ENCODE measurements around the gene CDYL2. TPM values are rescaled to one million over a fixed set of nuclear protein-coding genes. Genes with fewer than 3 reads are reported as not detected.

CDYL2 gene
- total and polyA plus RNA-seq, 2 donors (not counting 3 experiments of a cell fraction or from before 2014, with no cell fraction given) = 7.1 to 71.3 TPM

- no peaks in the 10 kb centered on the region for H3K9me3 ChIP-seq (replicated peaks; ENCODE audit: control insufficient read depth, insufficient read depth, low read length)
- H3K9me1 ChIP-seq (replicated peaks; ENCODE audit: control insufficient read depth, extremely low read depth, insufficient read depth, low read length) = no peaks in the 10 kb centered on the region
- H3K27me3 ChIP-seq (ENCODE audit: control insufficient read depth in 2 of 2, insufficient read depth in 2 of 2, low read length in 2 of 2) = no peaks in the 10 kb centered on the region
- POLR2A ChIA-PET = no interaction called here
- no peak overlapping the region for H2AFZ ChIP-seq (ENCODE audit: low read depth, low read length)
- dilution Hi-C loops (cut with MboI; ENCODE audit: extremely low pct_ligation_motif_present, low sequenced_read_pairs) = no loop called here
- peaks cover 85% of the 10 kb centered on the region for H3K79me2 ChIP-seq (ENCODE audit: control insufficient read depth, insufficient read depth, low read length)
- FAIRE-seq = no peak
- intact Hi-C loops (cut with micrococcal nuclease) = no loop called here
- H3K4me1 ChIP-seq (ENCODE audit: control insufficient read depth, extremely low read depth, insufficient read depth, low read length) = peaks cover 23% of the 10 kb centered on the region
- H3K4me2 ChIP-seq (ENCODE audit: insufficient read depth, low read length) = no peak overlapping the region
- BruUV-seq (replicated peaks) = no TSS peak
- TF ChIP-seq FOS (IDR thresholded peaks at IDR 0.05; ENCODE audit: borderline replicate concordance, insufficient read depth, low read length) = no peak
- no peak for TF ChIP-seq MAX (IDR thresholded peaks at IDR 0.05; ENCODE audit: insufficient read depth, insufficient read length)
- no peak for TF ChIP-seq POLR2A (IDR thresholded peaks at IDR 0.05; ENCODE audit: low read depth, low read length)
- no peak for TF ChIP-seq GATA2 (IDR thresholded peaks at IDR 0.05; ENCODE audit: insufficient read depth, insufficient read length, low read depth, low read length)
- TF ChIP-seq EZH2 (IDR thresholded peaks at IDR 0.05; ENCODE audit: borderline replicate concordance, low read depth, low read length, severe bottlenecking) = no peak
- no peak for TF ChIP-seq POLR2AphosphoS5 (IDR thresholded peaks at IDR 0.05; ENCODE audit: insufficient read depth, low read depth, low read length)
- no peak for TF ChIP-seq JUN (IDR thresholded peaks at IDR 0.05; ENCODE audit: borderline replicate concordance, insufficient read depth, insufficient read length, low read depth)
- no peak for TF ChIP-seq MYC (IDR thresholded peaks at IDR 0.05; ENCODE audit: low read depth, low read length)
- no peak for TF ChIP-seq CTCF (IDR thresholded peaks at IDR 0.05; ENCODE audit: extremely low read depth in 1 of 2, insufficient read depth in 1 of 2, low read depth in 1 of 2, low read length in 2 of 2)
- H3K27ac ChIP-seq (ENCODE audit: insufficient read depth, low read depth, low read length) = no peak overlapping the region
- H3K36me3 ChIP-seq (ENCODE audit: control insufficient read depth in 2 of 2, extremely low read depth in 1 of 2, insufficient read depth in 2 of 2, low read length in 2 of 2) = no peaks in the 10 kb centered on the region
- no peak overlapping the region for H3K4me3 ChIP-seq (replicated peaks in 1 of 3; ENCODE audit: insufficient read depth in 1 of 3, low read depth in 1 of 3, low read length in 3 of 3)
- CTCF ChIA-PET = no interaction called here
- H3K9ac ChIP-seq (replicated peaks; ENCODE audit: extremely low read depth, insufficient read depth, low read length) = no peak overlapping the region
- DNase-seq (ENCODE audit: low read depth, low spot score) = no peak
- peaks cover 3% of the 10 kb centered on the region for H4K20me1 ChIP-seq (replicated peaks; ENCODE audit: control insufficient read depth, extremely low read depth, insufficient read depth, low read length)
Observed at GRCh38 chr16:80752541-80752940, 51.9 kb downstream of the CDYL2 start.
